Ovary (tissue), 3 donors: ENCODE results near the gene TRAPPC10.
"Not testable (repeated sequence)": the region's sequence is repeated elsewhere in the genome, so short reads cannot be mapped to it uniquely, and the experiment has no call there.

Source experiments
- EP300 ChIP-seq: sonication (generic); formaldehyde crosslinking; IDR thresholded peaks from one replicate; pipeline ENCODE4 v1.6.1; 2017; ENCODE audit warnings: antibody characterized with exemption
- POLR2A ChIP-seq: fragments of 450-650 bp; IDR thresholded peaks from one replicate; pipeline ENCODE4 v1.6.1; 2017; ENCODE audit warnings: antibody characterized with exemption, mild to moderate bottlenecking, moderate library complexity
- TF ChIP-seq, protein P1 (sequence below), 3 donors: fragments of 450-650 bp in 2 of 3; fragments of 200-600 bp in 1 of 3; IDR thresholded peaks; one replicate each; pipeline versions ENCODE4 v1.5.1 to v1.8.0; 2016 to 2022; ENCODE audit warnings: antibody characterized with exemption in 3 of 3, mild to moderate bottlenecking in 1 of 3
- donor health status: DM: no; HTN: no; CAD: no.

- TF ChIP-seq, protein P1, sequence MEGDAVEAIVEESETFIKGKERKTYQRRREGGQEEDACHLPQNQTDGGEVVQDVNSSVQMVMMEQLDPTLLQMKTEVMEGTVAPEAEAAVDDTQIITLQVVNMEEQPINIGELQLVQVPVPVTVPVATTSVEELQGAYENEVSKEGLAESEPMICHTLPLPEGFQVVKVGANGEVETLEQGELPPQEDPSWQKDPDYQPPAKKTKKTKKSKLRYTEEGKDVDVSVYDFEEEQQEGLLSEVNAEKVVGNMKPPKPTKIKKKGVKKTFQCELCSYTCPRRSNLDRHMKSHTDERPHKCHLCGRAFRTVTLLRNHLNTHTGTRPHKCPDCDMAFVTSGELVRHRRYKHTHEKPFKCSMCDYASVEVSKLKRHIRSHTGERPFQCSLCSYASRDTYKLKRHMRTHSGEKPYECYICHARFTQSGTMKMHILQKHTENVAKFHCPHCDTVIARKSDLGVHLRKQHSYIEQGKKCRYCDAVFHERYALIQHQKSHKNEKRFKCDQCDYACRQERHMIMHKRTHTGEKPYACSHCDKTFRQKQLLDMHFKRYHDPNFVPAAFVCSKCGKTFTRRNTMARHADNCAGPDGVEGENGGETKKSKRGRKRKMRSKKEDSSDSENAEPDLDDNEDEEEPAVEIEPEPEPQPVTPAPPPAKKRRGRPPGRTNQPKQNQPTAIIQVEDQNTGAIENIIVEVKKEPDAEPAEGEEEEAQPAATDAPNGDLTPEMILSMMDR (IDR thresholded peaks at IDR 0.05) = not testable (repeated sequence)
- TF ChIP-seq POLR2A, EP300: not testable (repeated sequence)
Measured at GRCh38 chr21:44150255-44150654, 138.1 kb downstream of the TRAPPC10 start.
